IMR-90 (cell line): ENCODE data around the gene SEMA5A. TPM values are rescaled to one million over a fixed set of nuclear protein-coding genes. Genes with fewer than 3 reads are reported as not detected.

ENCODE experiments used
- ATAC-seq: fragments of 200-7000 bp; cut with Tn5 transposase; 2 replicates; pipeline ENCODE4 v1.9.1; 2020; ENCODE audit warnings: low read depth, mild to moderate bottlenecking, moderate library complexity
- BruUV-seq: library from RNA; stranded (reverse); fragments of 400-500 nt; replicated peaks from 2 replicates; lab custom pipeline; 2021; lab: Mats Ljungman, UMichigan
- CTCF ChIA-PET: fragments of 300-600 bp; formaldehyde crosslinking; extraction: SDS; loops from one replicate; lab custom pipeline; 2021; ENCODE audit warnings: antibody characterized with exemption; lab: Yijun Ruan, JAX
- POLR2A ChIA-PET: fragments of 300-600 bp; sonication (Branson Sonifier 250); formaldehyde crosslinking; loops from one replicate; lab custom pipeline; 2022; ENCODE audit warnings: antibody characterized with exemption; ENCODE audit not compliant: unreplicated experiment; lab: Charles Lee
- DNase-seq: peaks from one replicate; pipeline ENCODE4 v3.0.0; 2013
- H2AFZ ChIP-seq: replicated peaks from 2 replicates; pipeline ENCODE3; 2013; ENCODE audit warnings: low read length, mild to moderate bottlenecking; ENCODE audit not compliant: poor library complexity
- H2AK5ac ChIP-seq: 2 replicates; pipeline ENCODE4 v1.6.1; 2013; ENCODE audit warnings: low read depth, low read length, inconsistent platforms
- H2AK9ac ChIP-seq: replicated peaks from 2 replicates; pipeline ENCODE3; 2013; ENCODE audit warnings: mild to moderate bottlenecking, low read depth, low read length, moderate library complexity; ENCODE audit not compliant: poor library complexity
- H2BK120ac ChIP-seq: 2 replicates; pipeline ENCODE4 v1.6.1; 2013; ENCODE audit warnings: low read depth, low read length, inconsistent platforms
- H2BK15ac ChIP-seq: 3 replicates; pipeline ENCODE4 v1.6.1; 2013; ENCODE audit warnings: low read depth, low read length, inconsistent platforms
- H2BK20ac ChIP-seq: 2 replicates; pipeline ENCODE4 v1.6.1; 2013; ENCODE audit warnings: low read depth, mild to moderate bottlenecking, inconsistent platforms, low read length, moderate library complexity
- H2BK5ac ChIP-seq: 2 replicates; pipeline ENCODE4 v1.6.1; 2013; ENCODE audit warnings: mild to moderate bottlenecking, low read depth, low read length, inconsistent platforms; ENCODE audit not compliant: poor library complexity, severe bottlenecking
- H3K14ac ChIP-seq: replicated peaks from 2 replicates; pipeline ENCODE4 v1.6.1; 2013; ENCODE audit warnings: low read depth, low read length, inconsistent platforms
- H3K18ac ChIP-seq: 2 replicates; pipeline ENCODE4 v1.6.1; 2013; ENCODE audit warnings: low read depth, low read length, control low read depth
- H3K23ac ChIP-seq: 2 replicates; pipeline ENCODE4 v1.6.1; 2013; ENCODE audit warnings: low read depth, low read length, inconsistent platforms
- H3K27ac ChIP-seq: 2 replicates; pipeline ENCODE4 v1.5.1; 2013; ENCODE audit warnings: mild to moderate bottlenecking, control low read depth, low read length; ENCODE audit not compliant: insufficient read depth
- H3K27me3 ChIP-seq: 2 replicates; pipeline ENCODE4 v1.6.1; 2013; ENCODE audit warnings: low read length; ENCODE audit not compliant: control insufficient read depth, insufficient read depth
- H3K36me3 ChIP-seq: 2 replicates; pipeline ENCODE4 v1.6.1; 2013; ENCODE audit warnings: low read length, mixed read lengths; ENCODE audit not compliant: control insufficient read depth, insufficient read depth
- H3K4ac ChIP-seq: 2 replicates; pipeline ENCODE4 v1.6.1; 2013; ENCODE audit warnings: low read depth, low read length, inconsistent platforms
- H3K4me1 ChIP-seq: 2 replicates; pipeline ENCODE4 v1.6.1; 2013; ENCODE audit warnings: low read length, mixed read lengths; ENCODE audit not compliant: control insufficient read depth, insufficient read depth
- H3K4me2 ChIP-seq: 2 replicates; pipeline ENCODE4 v1.6.1; 2013; ENCODE audit warnings: low read depth, mild to moderate bottlenecking, control low read depth, low read length, moderate library complexity
- H3K4me3 ChIP-seq: 2 replicates; pipeline ENCODE4 v1.5.1; 2013; ENCODE audit warnings: low read depth, mild to moderate bottlenecking, control low read depth, low read length, moderate library complexity; ENCODE audit not compliant: insufficient read depth
- H3K56ac ChIP-seq: 2 replicates; pipeline ENCODE4 v1.6.1; 2013; ENCODE audit warnings: low read length, inconsistent platforms; ENCODE audit not compliant: insufficient read depth; ENCODE audit errors: extremely low read depth
- H3K79me1 ChIP-seq, 2 experiments: 2 replicates each; pipeline ENCODE4 v1.6.1; 2013; ENCODE audit warnings: low read length in 2 of 2, inconsistent platforms in 1 of 2, low read depth in 1 of 2
- H3K9ac ChIP-seq: 2 replicates; pipeline ENCODE4 v1.6.1; 2013; ENCODE audit warnings: low read depth, low read length, control low read depth
- H3K9me1 ChIP-seq: 2 replicates; pipeline ENCODE4 v1.6.1; 2013; ENCODE audit warnings: low read length, inconsistent platforms; ENCODE audit not compliant: insufficient read depth
- H3K9me3 ChIP-seq: 2 replicates; pipeline ENCODE4 v1.6.1; 2013; ENCODE audit warnings: low read length; ENCODE audit not compliant: control insufficient read depth, insufficient read depth
- H4K20me1 ChIP-seq: 2 replicates; pipeline ENCODE4 v1.6.1; 2013; ENCODE audit warnings: low read length, inconsistent platforms; ENCODE audit not compliant: insufficient read depth
- H4K5ac ChIP-seq: 2 replicates; pipeline ENCODE4 v1.6.1; 2013; ENCODE audit warnings: mild to moderate bottlenecking, low read depth, low read length, control low read depth
- H4K8ac ChIP-seq, 2 experiments: 2 replicates each; pipeline ENCODE4 v1.6.1; 2013; ENCODE audit warnings: low read depth in 2 of 2, low read length in 2 of 2, control low read depth in 1 of 2, inconsistent platforms in 1 of 2
- H4K91ac ChIP-seq: 2 replicates; pipeline ENCODE4 v1.6.1; 2013; ENCODE audit warnings: low read depth, low read length, inconsistent platforms; ENCODE audit not compliant: insufficient read depth
- CEBPB ChIP-seq: IDR thresholded peaks from 2 replicates; pipeline ENCODE4 v1.6.1; 2012; ENCODE audit warnings: low read depth, low read length, improper control_type of control experiment
- CHD1 ChIP-seq: IDR thresholded peaks from 2 replicates; pipeline ENCODE4 v1.6.1; 2012; ENCODE audit warnings: low read depth, low read length, improper control_type of control experiment
- ELK1 ChIP-seq: fragments of 150-350 bp; IDR thresholded peaks from 2 replicates; pipeline ENCODE4 v1.6.1; 2016; ENCODE audit warnings: low read depth, mild to moderate bottlenecking, low read length, moderate library complexity, borderline replicate concordance
- MAFK ChIP-seq: IDR thresholded peaks from 2 replicates; pipeline ENCODE4 v1.6.1; 2012; ENCODE audit warnings: low read depth, low read length, improper control_type of control experiment
- MXI1 ChIP-seq: IDR thresholded peaks from 2 replicates; pipeline ENCODE4 v1.6.1; 2012; ENCODE audit warnings: low read depth, mild to moderate bottlenecking, low read length, moderate library complexity, borderline replicate concordance
- NFE2L2 ChIP-seq: fragments of 150-350 bp; IDR thresholded peaks from 2 replicates; pipeline ENCODE4 v1.6.1; 2016; ENCODE audit warnings: low read depth, mild to moderate bottlenecking, low read length
- POLR2A ChIP-seq: IDR thresholded peaks from 2 replicates; pipeline ENCODE4 v1.6.1; 2012; ENCODE audit warnings: mild to moderate bottlenecking, low read depth, low read length
- RCOR1 ChIP-seq: IDR thresholded peaks from 2 replicates; pipeline ENCODE4 v1.6.1; 2012; ENCODE audit warnings: mild to moderate bottlenecking, low read length, improper control_type of control experiment; ENCODE audit not compliant: insufficient replicate concordance
- WGBS, 2 experiments: methylation state at CpG; one replicate each; pipeline versions ENCODE4 v1.1.5 to v1.1.7; 2013; ENCODE audit warnings: missing lambda C conversion rate in 2 of 2; ENCODE audit not compliant: insufficient read length in 1 of 2; ENCODE audit errors: extremely low coverage in 2 of 2; 5-methylcytosine and 5-hydroxymethylcytosine counted together
- dilution Hi-C: fragments of 300-500 bp; cut with HindIII; formaldehyde crosslinking; loops from one replicate; pipeline ENCODE4 v1.14.3; 2018; ENCODE audit warnings: low sequenced_read_pairs; ENCODE audit not compliant: unreplicated experiment
- in situ Hi-C: fragments of 300-500 bp; cut with MboI; formaldehyde crosslinking; loops from 3 replicates; pipeline ENCODE4 v1.14.3; 2019; ENCODE audit warnings: low sequenced_read_pairs, inconsistent platforms, mixed read lengths
- intact Hi-C: fragments of 100-400 bp; cut with micrococcal nuclease; formaldehyde crosslinking; loops from 2 replicates; pipeline ENCODE4 v1.10.0; 2022
- polyA plus RNA-seq, 3 experiments: library from polyadenylated mRNA; depleted of rRNA; stranded (reverse); fragments of >200 nt; gene quantifications; 2 replicates each; pipeline ENCODE4 v1.2.3, GENCODE V29; 2012; ENCODE audit warnings: low replicate concordance in 1 of 3
- total RNA-seq: library from RNA; depleted of rRNA; stranded (reverse); fragments of >200 nt; gene quantifications from 2 replicates; pipeline ENCODE4 v1.2.3, GENCODE V29; 2012
- TF ChIP-seq, protein P1 (sequence below): fragments of 150-350 bp; IDR thresholded peaks from 2 replicates; pipeline ENCODE4 v1.6.1; 2017; ENCODE audit warnings: mild to moderate bottlenecking, antibody characterized with exemption, low read length, low read depth

SEMA5A gene
- total and polyA plus RNA-seq, 2 of the 4 experiments (the other 2 are of a cell fraction), result 8.2 to 9.9 TPM

GRCh38 chr5:9415091-9415490, 130.8 kb downstream of the SEMA5A start:
- no peak overlapping the region for H4K5ac ChIP-seq
- POLR2A ChIA-PET, result no interaction called here
- no peaks in the 10 kb centered on the region for H3K27me3 ChIP-seq
- H3K27ac ChIP-seq, result no peak overlapping the region
- BruUV-seq, result no TSS peak
- no peak overlapping the region for H2AK5ac ChIP-seq
- peaks cover 3% of the 10 kb centered on the region; the same call in 1 of the 2 replicates for H4K20me1 ChIP-seq
- H3K9me3 ChIP-seq, result no peaks in the 10 kb centered on the region; the same call in 1 of the 2 replicates
- no peak overlapping the region for H3K18ac ChIP-seq
- ATAC-seq, result no peak
- H4K8ac ChIP-seq, result no peak overlapping the region
- no peak overlapping the region for H2AFZ ChIP-seq
- H2AK9ac ChIP-seq, result no peak overlapping the region
- dilution Hi-C loops (no loop called here), intact Hi-C loops (no loop called here), in situ Hi-C loops (no loop called here)
- H2BK120ac ChIP-seq, result no peak overlapping the region
- no peak for DNase-seq
- peaks cover 12 to 23% of the 10 kb centered on the region in 2 experiments for H3K79me1 ChIP-seq
- no peak overlapping the region for H3K14ac ChIP-seq
- TF ChIP-seq CEBPB (no peak), MXI1 (no peak), CHD1 (no peak), POLR2A (no peak), RCOR1 (no peak), ELK1 (no peak), NFE2L2 (no peak), MAFK (no peak)
- TF ChIP-seq, protein P1, sequence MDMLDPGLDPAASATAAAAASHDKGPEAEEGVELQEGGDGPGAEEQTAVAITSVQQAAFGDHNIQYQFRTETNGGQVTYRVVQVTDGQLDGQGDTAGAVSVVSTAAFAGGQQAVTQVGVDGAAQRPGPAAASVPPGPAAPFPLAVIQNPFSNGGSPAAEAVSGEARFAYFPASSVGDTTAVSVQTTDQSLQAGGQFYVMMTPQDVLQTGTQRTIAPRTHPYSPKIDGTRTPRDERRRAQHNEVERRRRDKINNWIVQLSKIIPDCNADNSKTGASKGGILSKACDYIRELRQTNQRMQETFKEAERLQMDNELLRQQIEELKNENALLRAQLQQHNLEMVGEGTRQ, result no peak
- H3K56ac ChIP-seq, result no peak overlapping the region
- CTCF ChIA-PET, result no interaction called here
- no peak overlapping the region for H3K9ac ChIP-seq
- H3K4ac ChIP-seq, result no peak overlapping the region
- H3K9me1 ChIP-seq, result peaks cover 6% of the 10 kb centered on the region; the same call in 1 of the 2 replicates
- H4K91ac ChIP-seq, result no peak overlapping the region
- H2BK5ac ChIP-seq, result no peak overlapping the region
- no CpG with 5 or more reads among the region's 3 CpGs for WGBS, 2 experiments
- no peak overlapping the region for H3K4me2 ChIP-seq
- H3K4me1 ChIP-seq, result no peaks in the 10 kb centered on the region
- no peak overlapping the region for H2BK20ac ChIP-seq
- no peak overlapping the region for H3K4me3 ChIP-seq
- H3K23ac ChIP-seq, result no peak overlapping the region
- peaks cover 5% of the 10 kb centered on the region for H3K36me3 ChIP-seq
- no peak overlapping the region for H2BK15ac ChIP-seq
